Measurements from ENCODE around the gene OR2A1.
"Not testable (repeated sequence)": the region's sequence is repeated elsewhere in the genome, so short reads cannot be mapped to it uniquely, and the experiment has no call there.

Gene OR2A1, protein sequence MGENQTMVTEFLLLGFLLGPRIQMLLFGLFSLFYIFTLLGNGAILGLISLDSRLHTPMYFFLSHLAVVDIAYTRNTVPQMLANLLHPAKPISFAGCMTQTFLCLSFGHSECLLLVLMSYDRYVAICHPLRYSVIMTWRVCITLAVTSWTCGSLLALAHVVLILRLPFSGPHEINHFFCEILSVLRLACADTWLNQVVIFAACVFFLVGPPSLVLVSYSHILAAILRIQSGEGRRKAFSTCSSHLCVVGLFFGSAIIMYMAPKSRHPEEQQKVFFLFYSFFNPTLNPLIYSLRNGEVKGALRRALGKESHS

GRCh38 chr7:144311872-144312469, at the start of gene OR2A1:
Gene OR2A1 (plus strand): TSS chr7:144312419. CDS start chr7:144318125, 5,706 bp downstream.
- DNase-seq (ENCODE audit: low spot score) = not testable (repeated sequence)

GRCh38 chr7:144264692-144265091, 47.5 kb upstream of the OR2A1 start, which contains the start of gene OR2A7:
Gene OR2A7 (minus strand): TSS chr7:144264792. CDS start chr7:144259628, 5,164 bp downstream.
- not testable (repeated sequence) for DNase-seq (ENCODE audit: low spot score)

DNA sequence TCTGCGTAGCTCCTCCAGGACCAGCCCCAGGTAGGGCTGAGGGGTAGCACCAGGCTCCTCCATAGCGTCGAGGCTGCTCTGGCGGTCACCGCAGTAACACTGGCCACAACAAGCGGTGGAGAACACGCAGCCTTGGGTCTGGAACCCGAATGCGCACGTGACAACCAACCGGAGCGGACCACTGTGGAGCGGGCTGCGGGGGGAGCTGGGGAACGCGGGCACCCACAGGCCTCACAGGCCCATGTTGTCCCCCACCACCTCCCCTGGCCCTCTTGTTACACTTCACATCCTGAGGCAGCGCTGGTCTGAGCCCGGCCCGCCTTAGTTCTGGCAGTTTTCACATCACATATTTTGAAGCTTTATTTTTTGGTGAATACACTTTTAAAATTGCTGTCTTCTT, 43.0 kb upstream of the OR2A1 start, which contains the start of gene CTAGE8:
Gene CTAGE8 (minus strand): TSS at position 101 of the 400 bp plus-strand sequence. CDS start 38 bp downstream, at position 63.
- not testable (repeated sequence) for DNase-seq (ENCODE audit: low spot score)

DNA sequence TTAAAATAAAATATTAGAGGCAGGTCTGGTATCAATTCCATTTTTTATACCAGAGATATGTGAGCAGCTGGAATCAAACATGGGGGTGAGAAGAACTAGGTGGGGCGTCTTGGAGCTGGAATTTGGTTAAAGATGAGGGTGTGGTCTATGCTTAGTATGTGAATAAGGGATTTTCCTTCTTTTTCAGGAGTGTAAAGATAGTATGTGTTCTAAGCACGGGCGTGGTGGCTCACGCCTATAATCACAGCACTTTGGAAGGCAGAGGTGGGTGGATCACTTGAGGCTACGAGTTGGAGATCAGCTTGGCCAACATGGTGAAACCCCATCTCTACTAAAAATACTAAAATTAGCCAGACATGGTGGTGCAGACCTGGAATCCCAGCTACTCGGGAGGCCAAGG, 36.9 kb upstream of the OR2A1 start:
- not testable (repeated sequence) for DNase-seq (ENCODE audit: low spot score)

DNA sequence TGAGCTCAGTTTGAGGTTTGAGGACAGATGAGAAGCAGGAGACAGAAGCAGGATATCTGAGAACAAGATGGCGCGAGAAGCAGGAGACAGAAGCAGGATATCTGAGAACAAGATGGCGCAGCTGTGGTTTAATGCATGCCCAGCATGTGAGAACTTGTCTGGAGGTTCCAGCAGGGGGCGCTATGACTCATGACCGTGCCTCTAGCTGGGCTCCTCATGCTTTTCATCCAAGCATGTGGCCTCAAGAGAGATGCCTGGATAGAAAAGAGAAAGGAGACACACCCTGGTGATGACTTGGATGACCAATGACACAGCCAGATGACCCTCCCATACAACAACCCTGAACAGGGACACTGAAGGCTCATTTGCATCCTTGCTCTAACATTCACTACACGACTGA, 32.2 kb upstream of the OR2A1 start:
- not testable (repeated sequence) for DNase-seq (ENCODE audit: low spot score)

GRCh38 chr7:144281981-144282380, 30.2 kb upstream of the OR2A1 start:
- DNase-seq (ENCODE audit: low spot score) = not testable (repeated sequence)

DNA sequence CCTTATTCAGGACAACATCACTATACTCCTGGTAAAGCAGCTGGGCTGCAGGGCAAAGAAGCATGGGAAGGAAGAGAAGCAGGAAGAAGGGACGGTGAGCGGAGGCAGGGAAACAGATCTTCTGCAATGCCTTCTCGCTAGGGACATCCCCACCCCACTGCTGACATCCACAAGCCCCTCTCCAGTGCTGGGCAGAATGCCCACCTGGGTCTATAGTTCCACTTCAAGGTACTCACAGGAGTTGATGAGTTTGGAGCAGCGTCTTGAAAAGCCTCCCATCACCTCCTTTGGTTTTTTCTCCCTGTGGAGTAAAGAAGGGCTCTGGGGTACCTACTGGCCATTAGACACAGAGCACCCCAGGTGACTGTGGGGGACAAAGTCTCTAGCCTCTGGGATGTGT, 29.7 kb upstream of the OR2A1 start:
- DNase-seq (ENCODE audit: low spot score) = not testable (repeated sequence)

GRCh38 chr7:144283716-144284115, 28.5 kb upstream of the OR2A1 start:
- not testable (repeated sequence) for DNase-seq (ENCODE audit: low spot score)

GRCh38 chr7:144287171-144287784, 24.9 kb upstream of the OR2A1 start:
- not testable (repeated sequence) for DNase-seq (ENCODE audit: low spot score)

- DNase-seq (ENCODE audit: low spot score) = not testable (repeated sequence)
Measured at GRCh38 chr7:144291607-144292006, 20.6 kb upstream of the OR2A1 start.

DNA sequence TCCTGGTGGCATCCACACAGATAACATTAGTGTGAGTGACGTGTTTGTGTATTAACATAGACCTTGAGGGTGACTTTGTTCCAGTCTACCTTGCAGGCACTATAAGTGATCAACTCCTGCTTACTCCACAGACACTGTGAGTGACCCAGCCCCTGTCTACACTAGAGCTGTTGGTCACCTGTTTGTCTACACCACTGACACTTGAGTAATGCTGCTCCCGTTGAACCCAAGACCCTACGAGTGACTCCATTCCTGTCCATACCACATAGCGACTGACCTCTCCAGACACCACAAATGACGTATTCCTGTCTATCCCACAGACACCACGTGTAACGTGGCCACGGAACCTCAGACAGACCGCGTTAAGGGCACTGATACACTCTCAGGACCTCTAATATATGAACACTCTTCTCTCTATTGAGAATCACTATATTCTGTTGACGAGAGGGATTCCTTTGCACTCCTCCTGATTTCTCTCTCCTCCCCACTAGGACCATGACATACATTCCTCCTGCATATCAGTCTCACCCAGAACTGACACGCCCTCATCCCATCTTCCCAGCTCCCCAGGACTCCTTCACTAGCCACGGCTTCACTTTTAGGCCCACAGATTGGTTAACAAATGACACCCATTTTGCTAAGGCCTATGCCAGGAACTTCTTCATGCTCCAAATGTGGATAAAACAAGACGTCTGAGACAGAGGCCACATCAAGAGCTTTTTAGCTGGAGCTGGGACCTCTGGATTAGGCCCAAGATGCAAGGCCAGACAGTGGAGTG, 19.6 kb upstream of the OR2A1 start:
- not testable (repeated sequence) for DNase-seq (ENCODE audit: low spot score)

DNA sequence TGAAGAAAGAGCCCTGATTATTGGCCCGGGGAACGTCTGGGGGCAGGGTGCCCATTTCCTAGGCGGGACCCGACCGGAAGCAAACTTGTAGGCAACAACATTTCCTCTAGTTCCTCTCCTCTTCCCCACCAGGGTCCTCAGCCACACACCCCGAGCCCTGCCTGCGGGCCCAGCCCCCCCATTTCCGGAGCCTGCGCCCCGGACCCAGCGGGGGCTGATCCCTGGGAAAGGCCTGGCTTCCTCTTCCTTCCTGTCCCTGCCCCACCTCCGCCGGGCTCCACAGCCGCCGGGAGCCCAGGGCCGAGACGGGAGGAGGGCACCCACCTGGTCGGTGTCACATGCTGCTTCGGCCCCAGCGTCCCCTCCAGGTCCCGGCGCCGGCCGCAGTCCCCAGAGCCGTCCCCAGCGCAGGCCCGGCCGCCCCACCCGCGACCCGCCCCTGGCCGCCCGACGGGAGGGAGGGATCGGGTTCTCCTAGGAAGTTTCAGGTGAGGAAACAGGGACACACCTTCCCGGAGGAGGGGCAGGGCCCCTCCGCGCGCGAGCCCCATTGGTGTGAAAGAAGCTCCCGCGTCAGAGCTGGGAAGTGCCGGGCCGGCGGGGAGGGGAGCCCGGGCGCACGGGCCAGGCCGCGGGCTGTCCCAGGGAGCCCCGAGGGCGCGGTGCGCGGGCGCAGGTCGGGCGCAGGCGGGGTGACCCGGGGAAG, 18.3 kb upstream of the OR2A1 start:
- not testable (repeated sequence) for DNase-seq (ENCODE audit: low spot score)

GRCh38 chr7:144302578-144303303, 9.5 kb upstream of the OR2A1 start:
- DNase-seq (ENCODE audit: low spot score) = not testable (repeated sequence)

- not testable (repeated sequence) for DNase-seq (ENCODE audit: low spot score)
Measured at GRCh38 chr7:144303607-144304006, 8.6 kb upstream of the OR2A1 start.

DNA sequence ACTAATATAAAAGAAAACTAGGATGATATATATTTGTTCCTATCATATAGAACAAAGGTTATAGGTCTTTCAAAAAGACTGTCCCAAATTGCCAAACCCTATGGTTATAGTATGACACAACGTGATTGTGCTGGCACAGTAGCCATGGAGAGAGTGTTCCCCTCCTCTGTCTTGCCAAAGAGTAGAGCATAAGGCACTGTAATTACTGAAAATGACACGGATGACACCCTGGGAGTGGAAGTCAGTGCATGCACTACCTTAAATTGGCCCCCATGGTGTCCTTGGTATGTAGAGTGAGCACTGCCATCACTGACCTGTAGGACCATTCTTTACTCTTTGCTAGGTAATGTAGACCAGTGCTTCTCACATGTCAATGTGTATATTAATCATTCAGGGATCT, 7.1 kb upstream of the OR2A1 start:
- DNase-seq (ENCODE audit: low spot score) = not testable (repeated sequence)

GRCh38 chr7:144309702-144310101, 2.5 kb upstream of the OR2A1 start:
- DNase-seq (ENCODE audit: low spot score) = not testable (repeated sequence)

- DNase-seq (ENCODE audit: low spot score) = not testable (repeated sequence)
Measured at GRCh38 chr7:144311218-144311617, 1.0 kb upstream of the OR2A1 start.

DNA sequence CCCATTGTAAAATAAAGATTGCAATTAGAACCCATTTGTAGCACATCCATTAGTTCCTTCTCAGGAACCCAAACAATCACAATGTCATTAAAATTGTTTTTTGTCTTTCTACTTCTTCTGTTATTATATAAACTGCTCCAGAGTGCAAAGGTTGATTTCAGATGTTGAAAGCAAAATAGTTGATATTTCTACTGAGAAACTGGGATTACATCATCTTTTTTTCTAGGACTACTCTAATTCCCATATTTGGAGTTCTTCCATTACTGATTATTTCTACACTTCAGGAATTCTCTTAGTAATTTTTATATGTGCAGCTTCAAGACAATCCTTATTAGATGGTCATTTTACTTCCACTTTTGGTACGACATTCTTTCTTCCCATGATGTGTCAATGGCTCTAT, 5.3 kb downstream of the OR2A1 start:
- not testable (repeated sequence) for DNase-seq (ENCODE audit: low spot score)

- DNase-seq (ENCODE audit: low spot score) = not testable (repeated sequence)
Measured at GRCh38 chr7:144319547-144319946, 7.3 kb downstream of the OR2A1 start.

GRCh38 chr7:144321677-144322206, 9.5 kb downstream of the OR2A1 start:
- not testable (repeated sequence) for DNase-seq (ENCODE audit: low spot score)

Measured in iPS-NIHi11 (cell line).